Stimulated activated memory B cell treated with anti-CD40 and anti-IgM and Interleukin-4, amounts not matched to agents 10 μg/mL and 1 μg/mL and 100 μg/mL, for 72 hours (primary cell): ENCODE data around the gene TMEM31.

Source experiments
- ATAC-seq: fragments of 150-1000 bp; cut with Tn5 transposase; 2 replicates; pipeline ENCODE4 v1.10.0; 2021
- H3K27ac Mint-ChIP-seq: one replicate; pipeline ENCODE4 v1.8.0; 2022; ENCODE audit warnings: mild to moderate bottlenecking, mixed read lengths
- H3K27me3 Mint-ChIP-seq: one replicate; pipeline ENCODE4 v1.8.0; 2022; ENCODE audit warnings: mixed read lengths
- H3K36me3 Mint-ChIP-seq: one replicate; pipeline ENCODE4 v1.8.0; 2022; ENCODE audit warnings: mixed read lengths
- H3K4me1 Mint-ChIP-seq: one replicate; pipeline ENCODE4 v1.8.0; 2022; ENCODE audit warnings: mixed read lengths
- H3K4me3 Mint-ChIP-seq: one replicate; pipeline ENCODE4 v1.8.0; 2022; ENCODE audit warnings: mild to moderate bottlenecking, moderate library complexity, mixed read lengths
- H3K9me3 Mint-ChIP-seq: one replicate; pipeline ENCODE4 v1.8.0; 2022; ENCODE audit warnings: mixed read lengths

Gene TMEM31

GRCh38 chrX:103697687-103698086, 13.0 kb upstream of the TMEM31 start:
- ATAC-seq, result no peak
- H3K36me3 Mint-ChIP-seq, result no peaks in the 10 kb centered on the region
- H3K9me3 Mint-ChIP-seq, result no peaks in the 10 kb centered on the region
- no peak overlapping the region for H3K27ac Mint-ChIP-seq
- no peak overlapping the region for H3K4me3 Mint-ChIP-seq
- H3K27me3 Mint-ChIP-seq, result peaks cover 12% of the 10 kb centered on the region
- no peaks in the 10 kb centered on the region for H3K4me1 Mint-ChIP-seq

- Mint-ChIP-seq H3K9me3 (no peaks in the 10 kb centered on the region), H3K36me3 (no peaks in the 10 kb centered on the region), H3K27ac (no peak overlapping the region), H3K4me1 (no peaks in the 10 kb centered on the region), H3K27me3 (peaks cover 12% of the 10 kb centered on the region), H3K4me3 (no peak overlapping the region)
- no peak for ATAC-seq
Observed at GRCh38 chrX:103699243-103699642, 11.5 kb upstream of the TMEM31 start.

GRCh38 chrX:103704863-103705262, 5.8 kb upstream of the TMEM31 start:
- no peak for ATAC-seq
- Mint-ChIP-seq H3K27ac (no peak overlapping the region), H3K4me1 (no peaks in the 10 kb centered on the region), H3K4me3 (no peak overlapping the region), H3K9me3 (no peaks in the 10 kb centered on the region), H3K36me3 (no peaks in the 10 kb centered on the region), H3K27me3 (peaks cover 2% of the 10 kb centered on the region)

GRCh38 chrX:103716962-103717361, 6.3 kb downstream of the TMEM31 start:
- Mint-ChIP-seq H3K27me3 (no peaks in the 10 kb centered on the region), H3K4me3 (no peak overlapping the region), H3K36me3 (no peaks in the 10 kb centered on the region), H3K4me1 (no peaks in the 10 kb centered on the region), H3K9me3 (no peaks in the 10 kb centered on the region), H3K27ac (no peak overlapping the region)
- no peak for ATAC-seq

GRCh38 chrX:103718120-103718519, 7.4 kb downstream of the TMEM31 start:
- Mint-ChIP-seq H3K36me3 (no peaks in the 10 kb centered on the region), H3K27me3 (no peaks in the 10 kb centered on the region), H3K27ac (no peak overlapping the region), H3K9me3 (no peaks in the 10 kb centered on the region), H3K4me1 (no peaks in the 10 kb centered on the region), H3K4me3 (no peak overlapping the region)
- ATAC-seq, result no peak

- H3K36me3 Mint-ChIP-seq, result no peaks in the 10 kb centered on the region
- H3K4me3 Mint-ChIP-seq, result no peak overlapping the region
- no peaks in the 10 kb centered on the region for H3K27me3 Mint-ChIP-seq
- ATAC-seq, result no peak
- H3K9me3 Mint-ChIP-seq, result no peaks in the 10 kb centered on the region
- H3K27ac Mint-ChIP-seq, result no peak overlapping the region
- H3K4me1 Mint-ChIP-seq, result no peaks in the 10 kb centered on the region
Observed at GRCh38 chrX:103722505-103722904, 11.8 kb downstream of the TMEM31 start.

GRCh38 chrX:103726477-103726876, 15.8 kb downstream of the TMEM31 start:
- H3K27me3 Mint-ChIP-seq, result peaks cover 10% of the 10 kb centered on the region
- H3K27ac Mint-ChIP-seq, result no peak overlapping the region
- no peak for ATAC-seq
- H3K4me1 Mint-ChIP-seq, result peaks cover 8% of the 10 kb centered on the region
- no peak overlapping the region for H3K4me3 Mint-ChIP-seq
- H3K36me3 Mint-ChIP-seq, result no peaks in the 10 kb centered on the region
- H3K9me3 Mint-ChIP-seq, result no peaks in the 10 kb centered on the region

GRCh38 chrX:103727115-103727514, 16.4 kb downstream of the TMEM31 start:
- H3K4me1 Mint-ChIP-seq, result peaks cover 8% of the 10 kb centered on the region
- H3K36me3 Mint-ChIP-seq, result no peaks in the 10 kb centered on the region
- ATAC-seq, result no peak
- no peak overlapping the region for H3K4me3 Mint-ChIP-seq
- H3K27me3 Mint-ChIP-seq, result peaks cover 10% of the 10 kb centered on the region
- H3K27ac Mint-ChIP-seq, result no peak overlapping the region
- no peaks in the 10 kb centered on the region for H3K9me3 Mint-ChIP-seq

GRCh38 chrX:103729015-103729414, 18.3 kb downstream of the TMEM31 start:
- Mint-ChIP-seq H3K4me1 (peaks cover 8% of the 10 kb centered on the region), H3K36me3 (no peaks in the 10 kb centered on the region), H3K4me3 (no peak overlapping the region), H3K27me3 (peaks cover 18% of the 10 kb centered on the region), H3K27ac (no peak overlapping the region), H3K9me3 (no peaks in the 10 kb centered on the region)
- ATAC-seq, result no peak

GRCh38 chrX:103730147-103730795, 19.6 kb downstream of the TMEM31 start:
- ATAC-seq, result no peak
- Mint-ChIP-seq H3K9me3 (no peaks in the 10 kb centered on the region), H3K27ac (no peak overlapping the region), H3K4me1 (peaks cover 8% of the 10 kb centered on the region), H3K4me3 (no peak overlapping the region), H3K36me3 (no peaks in the 10 kb centered on the region), H3K27me3 (peaks cover 18% of the 10 kb centered on the region)

GRCh38 chrX:103730796-103731493, 20.2 kb downstream of the TMEM31 start:
- no peaks in the 10 kb centered on the region for H3K9me3 Mint-ChIP-seq
- ATAC-seq, result no peak
- H3K4me1 Mint-ChIP-seq, result peaks cover 8% of the 10 kb centered on the region
- no peak overlapping the region for H3K27ac Mint-ChIP-seq
- H3K27me3 Mint-ChIP-seq, result peaks cover 18% of the 10 kb centered on the region
- H3K4me3 Mint-ChIP-seq, result no peak overlapping the region
- H3K36me3 Mint-ChIP-seq, result no peaks in the 10 kb centered on the region

- ATAC-seq, result no peak
- H3K27ac Mint-ChIP-seq, result no peak overlapping the region
- H3K4me1 Mint-ChIP-seq, result peaks cover 8% of the 10 kb centered on the region
- H3K27me3 Mint-ChIP-seq, result peaks cover 18% of the 10 kb centered on the region
- no peaks in the 10 kb centered on the region for H3K9me3 Mint-ChIP-seq
- H3K36me3 Mint-ChIP-seq, result no peaks in the 10 kb centered on the region
- H3K4me3 Mint-ChIP-seq, result no peak overlapping the region
Observed at GRCh38 chrX:103733017-103733416, 22.3 kb downstream of the TMEM31 start.

GRCh38 chrX:103734125-103734760, 23.5 kb downstream of the TMEM31 start:
- Mint-ChIP-seq H3K27me3 (peaks cover 15% of the 10 kb centered on the region), H3K4me3 (no peak overlapping the region), H3K27ac (no peak overlapping the region), H3K36me3 (no peaks in the 10 kb centered on the region), H3K9me3 (no peaks in the 10 kb centered on the region), H3K4me1 (peaks cover 8% of the 10 kb centered on the region)
- no peak for ATAC-seq

- ATAC-seq, result no peak
- Mint-ChIP-seq H3K27ac (no peak overlapping the region), H3K36me3 (no peaks in the 10 kb centered on the region), H3K27me3 (peaks cover 8% of the 10 kb centered on the region), H3K4me1 (no peaks in the 10 kb centered on the region), H3K9me3 (no peaks in the 10 kb centered on the region), H3K4me3 (no peak overlapping the region)
Observed at GRCh38 chrX:103737696-103738095, 27.0 kb downstream of the TMEM31 start.

GRCh38 chrX:103739421-103739820, 28.7 kb downstream of the TMEM31 start:
- no peak overlapping the region for H3K27ac Mint-ChIP-seq
- H3K36me3 Mint-ChIP-seq, result no peaks in the 10 kb centered on the region
- no peak overlapping the region for H3K4me3 Mint-ChIP-seq
- ATAC-seq, result no peak
- H3K4me1 Mint-ChIP-seq, result no peaks in the 10 kb centered on the region
- no peaks in the 10 kb centered on the region for H3K9me3 Mint-ChIP-seq
- H3K27me3 Mint-ChIP-seq, result no peaks in the 10 kb centered on the region

GRCh38 chrX:103741879-103742278, 31.2 kb downstream of the TMEM31 start:
- Mint-ChIP-seq H3K4me1 (no peaks in the 10 kb centered on the region), H3K9me3 (no peaks in the 10 kb centered on the region), H3K27ac (no peak overlapping the region), H3K27me3 (no peaks in the 10 kb centered on the region), H3K36me3 (no peaks in the 10 kb centered on the region), H3K4me3 (no peak overlapping the region)
- no peak for ATAC-seq
